ENCODE results near the gene PLXNA4. TPM values are rescaled to one million over a fixed set of nuclear protein-coding genes. Genes with fewer than 3 reads are reported as not detected.

Gene PLXNA4
- total and polyA plus RNA-seq, 4 donors = 0.04 to 1.1 (median 0.41) TPM

- TF ChIP-seq, protein P1, sequence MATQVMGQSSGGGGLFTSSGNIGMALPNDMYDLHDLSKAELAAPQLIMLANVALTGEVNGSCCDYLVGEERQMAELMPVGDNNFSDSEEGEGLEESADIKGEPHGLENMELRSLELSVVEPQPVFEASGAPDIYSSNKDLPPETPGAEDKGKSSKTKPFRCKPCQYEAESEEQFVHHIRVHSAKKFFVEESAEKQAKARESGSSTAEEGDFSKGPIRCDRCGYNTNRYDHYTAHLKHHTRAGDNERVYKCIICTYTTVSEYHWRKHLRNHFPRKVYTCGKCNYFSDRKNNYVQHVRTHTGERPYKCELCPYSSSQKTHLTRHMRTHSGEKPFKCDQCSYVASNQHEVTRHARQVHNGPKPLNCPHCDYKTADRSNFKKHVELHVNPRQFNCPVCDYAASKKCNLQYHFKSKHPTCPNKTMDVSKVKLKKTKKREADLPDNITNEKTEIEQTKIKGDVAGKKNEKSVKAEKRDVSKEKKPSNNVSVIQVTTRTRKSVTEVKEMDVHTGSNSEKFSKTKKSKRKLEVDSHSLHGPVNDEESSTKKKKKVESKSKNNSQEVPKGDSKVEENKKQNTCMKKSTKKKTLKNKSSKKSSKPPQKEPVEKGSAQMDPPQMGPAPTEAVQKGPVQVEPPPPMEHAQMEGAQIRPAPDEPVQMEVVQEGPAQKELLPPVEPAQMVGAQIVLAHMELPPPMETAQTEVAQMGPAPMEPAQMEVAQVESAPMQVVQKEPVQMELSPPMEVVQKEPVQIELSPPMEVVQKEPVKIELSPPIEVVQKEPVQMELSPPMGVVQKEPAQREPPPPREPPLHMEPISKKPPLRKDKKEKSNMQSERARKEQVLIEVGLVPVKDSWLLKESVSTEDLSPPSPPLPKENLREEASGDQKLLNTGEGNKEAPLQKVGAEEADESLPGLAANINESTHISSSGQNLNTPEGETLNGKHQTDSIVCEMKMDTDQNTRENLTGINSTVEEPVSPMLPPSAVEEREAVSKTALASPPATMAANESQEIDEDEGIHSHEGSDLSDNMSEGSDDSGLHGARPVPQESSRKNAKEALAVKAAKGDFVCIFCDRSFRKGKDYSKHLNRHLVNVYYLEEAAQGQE (IDR thresholded peaks at IDR 0.05) = no peak
- TF ChIP-seq RXRA (IDR thresholded peaks at IDR 0.05) = no peak
- no peak for TF ChIP-seq RAD21 (IDR thresholded peaks at IDR 0.05)
- TF ChIP-seq NR2F2 (IDR thresholded peaks at IDR 0.05) = no peak
- no peak for TF ChIP-seq EGR1 (IDR thresholded peaks at IDR 0.05; ENCODE audit: low read depth in 2 of 2)
- no peak for TF ChIP-seq JUND (IDR thresholded peaks at IDR 0.05)
Measured at GRCh38 chr7:132558815-132559214, 17.5 kb downstream of the PLXNA4 start (continued).

DNA sequence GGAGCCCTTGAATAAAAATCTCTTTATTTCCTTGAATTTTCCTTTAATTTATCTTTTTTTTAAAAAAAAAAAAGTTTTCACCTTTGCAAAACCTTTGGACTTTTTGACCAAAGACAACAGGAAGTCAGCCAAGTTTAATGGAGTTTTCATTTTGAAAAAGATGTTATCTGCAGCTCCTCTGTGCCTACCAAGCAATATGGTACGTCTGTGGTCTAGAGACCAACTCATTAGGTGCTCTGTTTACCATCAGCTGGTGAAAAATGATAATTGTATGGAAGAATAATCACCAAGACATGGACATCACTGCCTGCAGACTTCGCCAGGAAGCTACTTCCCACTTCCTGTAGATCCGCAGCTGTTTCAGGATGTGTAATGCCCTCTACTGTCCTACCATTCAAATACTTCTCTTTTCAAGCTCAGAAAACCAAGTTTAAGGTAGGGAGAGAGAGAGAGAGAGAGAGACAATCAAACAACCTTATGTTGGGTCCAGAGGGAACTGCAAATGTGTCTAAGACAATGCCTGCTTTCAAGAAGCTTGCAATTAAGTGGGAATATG lies 18.7 kb downstream of the PLXNA4 start:
- 60% methylated on average over 3 of the region's 3 CpGs for WGBS
- no peak overlapping the region for H3K4me3 ChIP-seq (ENCODE audit: low read depth in 1 of 3, low read length in 3 of 3)
- no peak overlapping the region for H3K9ac ChIP-seq (ENCODE audit: low read depth in 1 of 2, low read length in 2 of 2)
- H3K4me1 ChIP-seq (ENCODE audit: control insufficient read depth in 4 of 4, insufficient read depth in 4 of 4, low read length in 3 of 4) = no peaks in the 10 kb centered on the region
- TF ChIP-seq GABPA (IDR thresholded peaks at IDR 0.05 in 1 of 2, conservative IDR thresholded peaks at IDR 0.05 in 1 of 2) = no peak
- TF ChIP-seq, protein P2, sequence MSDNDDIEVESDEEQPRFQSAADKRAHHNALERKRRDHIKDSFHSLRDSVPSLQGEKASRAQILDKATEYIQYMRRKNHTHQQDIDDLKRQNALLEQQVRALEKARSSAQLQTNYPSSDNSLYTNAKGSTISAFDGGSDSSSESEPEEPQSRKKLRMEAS (IDR thresholded peaks at IDR 0.05) = no peak
- peak; percentile 1 for TF ChIP-seq CTCF (IDR thresholded peaks at IDR 0.05; ENCODE audit: low read depth, low read length, missing input control)
- TF ChIP-seq EGR1 (IDR thresholded peaks at IDR 0.05; ENCODE audit: low read depth in 2 of 2) = no peak
- no peak for TF ChIP-seq YY1 (IDR thresholded peaks at IDR 0.05)
- TF ChIP-seq, protein P1 (IDR thresholded peaks at IDR 0.05) = no peak
- no peak for TF ChIP-seq RXRA (IDR thresholded peaks at IDR 0.05)
- TF ChIP-seq FOXA1 (IDR thresholded peaks at IDR 0.05) = no peak
- no peak for TF ChIP-seq JUND (IDR thresholded peaks at IDR 0.05)
- TF ChIP-seq TAF1 (conservative IDR thresholded peaks at IDR 0.05) = no peak
- TF ChIP-seq SP1 (IDR thresholded peaks at IDR 0.05) = no peak
- TF ChIP-seq HNF4G (IDR thresholded peaks at IDR 0.05) = no peak
- peak; percentile 69 to 72 for TF ChIP-seq RAD21 (IDR thresholded peaks at IDR 0.05)
- TF ChIP-seq FOXA2 (IDR thresholded peaks at IDR 0.05) = no peak
- no peak for TF ChIP-seq NR2F2 (IDR thresholded peaks at IDR 0.05)
- no peak for TF ChIP-seq ATF3 (IDR thresholded peaks at IDR 0.05)
- no peak overlapping the region for H3K27ac ChIP-seq (ENCODE audit: low read depth in 1 of 2, low read length in 2 of 2)
- H3K27me3 ChIP-seq (ENCODE audit: control insufficient read depth in 4 of 4, insufficient read depth in 4 of 4, low read length in 3 of 4) = no peaks in the 10 kb centered on the region
- no peaks in the 10 kb centered on the region for H3K9me3 ChIP-seq (ENCODE audit: control insufficient read depth in 4 of 4, low read length in 3 of 4)
- no peak for DNase-seq (ENCODE audit: low spot score)
- H3K36me3 ChIP-seq (ENCODE audit: control insufficient read depth in 4 of 4, insufficient read depth in 3 of 4, low read depth in 1 of 4, low read length in 3 of 4) = no peaks in the 10 kb centered on the region
